Upper lobe of right lung (tissue), 1 donor: ENCODE results near the gene PLSCR1. TPM values are rescaled to one million over a fixed set of nuclear protein-coding genes. Genes with fewer than 3 reads are reported as not detected.
"Not testable (repeated sequence)": the region's sequence is repeated elsewhere in the genome, so short reads cannot be mapped to it uniquely, and the experiment has no call there.

Source experiments
- ATAC-seq: fragments of 200-7000 bp; cut with Tn5 transposase; one replicate; pipeline ENCODE4 v1.9.1; 2020; ENCODE audit warnings: mild to moderate bottlenecking, moderate library complexity
- DNase-seq: peaks from one replicate; pipeline ENCODE4 v3.0.0-alpha.2; 2020
- H3K27ac ChIP-seq: fragments of 200-600 bp; one replicate; pipeline ENCODE4 v1.8.0; 2022
- H3K27me3 ChIP-seq: fragments of 200-600 bp; one replicate; pipeline ENCODE4 v1.8.0; 2022; ENCODE audit warnings: mild to moderate bottlenecking
- H3K36me3 ChIP-seq: fragments of 200-600 bp; one replicate; pipeline ENCODE4 v1.8.0; 2022
- H3K4me1 ChIP-seq: fragments of 200-600 bp; one replicate; pipeline ENCODE4 v1.8.0; 2022
- H3K4me3 ChIP-seq: fragments of 200-600 bp; one replicate; pipeline ENCODE4 v1.8.0; 2022; ENCODE audit warnings: mild to moderate bottlenecking
- H3K9me3 ChIP-seq: fragments of 200-600 bp; one replicate; pipeline ENCODE4 v1.8.0; 2022
- CTCF ChIP-seq: fragments of 200-600 bp; IDR thresholded peaks from one replicate; pipeline ENCODE4 v1.8.0; 2022; ENCODE audit warnings: antibody characterized with exemption
- intact Hi-C: fragments of 100-400 bp; cut with DNase I; formaldehyde crosslinking; loops from one replicate; pipeline ENCODE4 v1.11.0; 2022
- total RNA-seq: library from RNA; stranded (reverse); fragmentation: NEBNext Ultra II Directional; extraction: Animal tissue kit (Norgen Biotek cat#: 25700); gene quantifications from one replicate; pipeline ENCODE4 v1.2.1, GENCODE V29; 2021
- donor health status: DM: no; HTN: yes; CAD: no; lungs with severe emphysema.

PLSCR1 gene
- total RNA-seq, 1 donor from 2014 or later, result 165 TPM

- no peak for TF ChIP-seq CTCF
- Histone ChIP-seq H3K36me3 (peaks cover 78% of the 10 kb centered on the region), H3K27me3 (no peaks in the 10 kb centered on the region), H3K4me1 (peaks cover 3% of the 10 kb centered on the region), H3K4me3 (no peak overlapping the region), H3K27ac (no peak overlapping the region), H3K9me3 (no peaks in the 10 kb centered on the region)
- DNase-seq (no peak), ATAC-seq (no peak)
- intact Hi-C loops, result no loop called here
These were observed 20.9 kb downstream of the PLSCR1 start for GRCh38 chr3:146523531-146523930.

- peaks cover 77% of the 10 kb centered on the region for H3K36me3 ChIP-seq
- ATAC-seq, intact Hi-C loops: not testable (repeated sequence)
These were observed 21.9 kb downstream of the PLSCR1 start for GRCh38 chr3:146522174-146523158.

GRCh38 chr3:146521394-146521793 is 23.0 kb downstream of the PLSCR1 start:
- no peak for DNase-seq
- TF ChIP-seq CTCF, result no peak
- H3K36me3 ChIP-seq, result peaks cover 70% of the 10 kb centered on the region
- H3K27ac ChIP-seq, result no peak overlapping the region
- intact Hi-C loops, result no loop called here
- no peak overlapping the region for H3K4me3 ChIP-seq
- H3K27me3 ChIP-seq, result no peaks in the 10 kb centered on the region
- H3K4me1 ChIP-seq, result peaks cover 8% of the 10 kb centered on the region
- no peak for ATAC-seq
- no peaks in the 10 kb centered on the region for H3K9me3 ChIP-seq

More at GRCh38 chr3:146522174-146523158, 21.9 kb downstream of the PLSCR1 start:
- not testable (repeated sequence) for DNase-seq, H3K27me3 ChIP-seq, H3K4me1 ChIP-seq, H3K27ac ChIP-seq, H3K4me3 ChIP-seq, H3K9me3 ChIP-seq

- intact Hi-C loops, result no loop called here
- H3K27me3 ChIP-seq, result no peaks in the 10 kb centered on the region
- H3K36me3 ChIP-seq, result peaks cover 74% of the 10 kb centered on the region
- H3K4me3 ChIP-seq, result no peak overlapping the region
- no peak overlapping the region for H3K27ac ChIP-seq
- H3K9me3 ChIP-seq, result no peaks in the 10 kb centered on the region
- no peak for DNase-seq
- TF ChIP-seq CTCF, result no peak
- no peak for ATAC-seq
- peaks cover 8% of the 10 kb centered on the region for H3K4me1 ChIP-seq
These were observed 24.6 kb downstream of the PLSCR1 start for GRCh38 chr3:146519810-146520209.

GRCh38 chr3:146517684-146518435 is 26.5 kb downstream of the PLSCR1 start:
- Histone ChIP-seq H3K36me3 (peaks cover 68% of the 10 kb centered on the region), H3K27me3 (no peaks in the 10 kb centered on the region), H3K4me1 (peaks cover 12% of the 10 kb centered on the region), H3K27ac (no peak overlapping the region), H3K4me3 (no peak overlapping the region), H3K9me3 (no peaks in the 10 kb centered on the region)
- DNase-seq (no peak), ATAC-seq (peak; percentile 96)
- intact Hi-C loops, result no loop called here
- no peak for TF ChIP-seq CTCF
